SK-N-SH (cell line): ENCODE results near the gene SGPP2.
"Not testable (repeated sequence)": the region's sequence is repeated elsewhere in the genome, so short reads cannot be mapped to it uniquely, and the experiment has no call there.

Experiments
- CHD2 ChIP-seq: fragments of 150-350 bp; IDR thresholded peaks from 2 replicates; pipeline ENCODE4 v1.6.1; 2018; ENCODE audit warnings: low read length; ENCODE audit not compliant: partially characterized antibody
- GABPA ChIP-seq: IDR thresholded peaks from 2 replicates; pipeline ENCODE4 v1.4.0; 2012; ENCODE audit warnings: low read depth, mild to moderate bottlenecking
- REST ChIP-seq: IDR thresholded peaks from 2 replicates; pipeline ENCODE4 v1.6.1; 2012; ENCODE audit warnings: mild to moderate bottlenecking, low read depth, low read length, moderate library complexity
- TAF1 ChIP-seq: IDR thresholded peaks from 2 replicates; pipeline ENCODE4 v1.6.1; 2012; ENCODE audit warnings: low read depth, mild to moderate bottlenecking, low read length, moderate library complexity, borderline replicate concordance
- TF ChIP-seq, protein P1 (sequence below): fragments of 200-600 bp; sonication (generic); IDR thresholded peaks from 2 replicates; pipeline ENCODE4 v1.6.1; 2017; ENCODE audit warnings: antibody characterized with exemption, mild to moderate bottlenecking, moderate library complexity

DNA sequence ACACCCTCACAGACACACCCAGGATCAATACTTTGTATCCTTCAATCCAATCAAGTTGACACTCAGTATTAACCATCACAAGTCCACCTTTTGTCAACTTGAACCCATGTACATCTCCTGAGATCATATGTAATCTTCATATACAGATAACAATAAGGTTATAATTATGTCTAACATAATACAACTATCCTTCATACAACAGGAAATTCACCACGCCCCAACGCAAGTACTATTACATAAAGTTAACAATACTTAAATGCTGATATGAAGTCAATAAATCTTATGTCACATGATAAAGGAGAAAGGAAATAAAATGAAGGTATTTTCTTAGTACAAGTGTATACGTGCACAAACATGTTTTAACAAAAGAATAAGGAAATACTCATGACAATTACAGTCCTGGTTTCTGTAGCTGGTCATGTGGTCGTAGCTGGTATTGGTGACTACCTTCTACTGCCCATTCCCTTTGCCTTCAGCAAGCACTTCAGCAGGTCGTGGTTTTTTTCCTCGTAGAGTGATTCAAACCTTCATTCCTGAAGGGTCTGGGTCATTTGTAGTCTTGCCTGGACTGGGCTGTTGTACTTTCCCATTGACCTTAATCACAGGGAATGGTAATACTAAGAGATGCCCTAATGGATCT is 11.2 kb downstream of the SGPP2 start:
- TF ChIP-seq, protein P1, sequence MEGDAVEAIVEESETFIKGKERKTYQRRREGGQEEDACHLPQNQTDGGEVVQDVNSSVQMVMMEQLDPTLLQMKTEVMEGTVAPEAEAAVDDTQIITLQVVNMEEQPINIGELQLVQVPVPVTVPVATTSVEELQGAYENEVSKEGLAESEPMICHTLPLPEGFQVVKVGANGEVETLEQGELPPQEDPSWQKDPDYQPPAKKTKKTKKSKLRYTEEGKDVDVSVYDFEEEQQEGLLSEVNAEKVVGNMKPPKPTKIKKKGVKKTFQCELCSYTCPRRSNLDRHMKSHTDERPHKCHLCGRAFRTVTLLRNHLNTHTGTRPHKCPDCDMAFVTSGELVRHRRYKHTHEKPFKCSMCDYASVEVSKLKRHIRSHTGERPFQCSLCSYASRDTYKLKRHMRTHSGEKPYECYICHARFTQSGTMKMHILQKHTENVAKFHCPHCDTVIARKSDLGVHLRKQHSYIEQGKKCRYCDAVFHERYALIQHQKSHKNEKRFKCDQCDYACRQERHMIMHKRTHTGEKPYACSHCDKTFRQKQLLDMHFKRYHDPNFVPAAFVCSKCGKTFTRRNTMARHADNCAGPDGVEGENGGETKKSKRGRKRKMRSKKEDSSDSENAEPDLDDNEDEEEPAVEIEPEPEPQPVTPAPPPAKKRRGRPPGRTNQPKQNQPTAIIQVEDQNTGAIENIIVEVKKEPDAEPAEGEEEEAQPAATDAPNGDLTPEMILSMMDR = not testable (repeated sequence)
- not testable (repeated sequence) for TF ChIP-seq REST, TAF1, GABPA, CHD2
